Smooth muscle cell (in vitro differentiated cells): ENCODE data around the gene NRSN2. TPM values are rescaled to one million over a fixed set of nuclear protein-coding genes. Genes with fewer than 3 reads are reported as not detected.

ENCODE experiments used
- DNase-seq: peaks from one replicate; lab custom pipeline; 2025; ENCODE audit not compliant: unreplicated experiment; lab: John Stamatoyannopoulos, UW
- H2AFZ ChIP-seq: fragments of 200-600 bp; sonication (generic); 2 replicates; pipeline ENCODE4 v1.6.0; 2016; ENCODE audit warnings: antibody characterized with exemption, low read depth, mild to moderate bottlenecking
- H3F3A ChIP-seq: fragments of 200-600 bp; sonication (generic); 2 replicates; pipeline ENCODE4 v1.6.0; 2017; ENCODE audit warnings: antibody characterized with exemption, low read depth
- H3K27ac ChIP-seq: fragments of 200-600 bp; sonication (generic); 2 replicates; pipeline ENCODE4 v1.5.1; 2016; ENCODE audit warnings: low read depth, mild to moderate bottlenecking
- H3K27me3 ChIP-seq: fragments of 200-600 bp; sonication (generic); 2 replicates; pipeline ENCODE4 v1.6.1; 2016; ENCODE audit warnings: low read depth, mild to moderate bottlenecking
- H3K36me3 ChIP-seq: fragments of 200-600 bp; sonication (generic); 2 replicates; pipeline ENCODE4 v1.5.1; 2016; ENCODE audit warnings: low read depth
- H3K4me1 ChIP-seq: fragments of 200-600 bp; sonication (generic); 2 replicates; pipeline ENCODE4 v1.5.1; 2016; ENCODE audit warnings: low read depth
- H3K4me2 ChIP-seq: fragments of 200-600 bp; sonication (generic); 2 replicates; pipeline ENCODE4 v1.6.0; 2016; ENCODE audit warnings: mild to moderate bottlenecking
- H3K4me3 ChIP-seq: fragments of 200-600 bp; sonication (generic); 2 replicates; pipeline ENCODE4 v1.5.1; 2016; ENCODE audit warnings: mild to moderate bottlenecking
- H3K79me2 ChIP-seq: fragments of 200-600 bp; sonication (generic); 2 replicates; pipeline ENCODE4 v1.6.0; 2016; ENCODE audit warnings: low read depth, mild to moderate bottlenecking
- H3K9ac ChIP-seq: fragments of 200-600 bp; sonication (generic); 2 replicates; pipeline ENCODE4 v1.6.0; 2016; ENCODE audit warnings: low read depth
- H3K9me3 ChIP-seq: fragments of 200-600 bp; sonication (generic); replicated peaks from 2 replicates; pipeline ENCODE4 v1.5.1; 2016; ENCODE audit warnings: low read depth
- H4K20me1 ChIP-seq: fragments of 200-600 bp; sonication (generic); 2 replicates; pipeline ENCODE4 v1.6.0; 2016; ENCODE audit warnings: low read depth
- WGBS: methylation state at CpG from one replicate; pipeline ENCODE4 v1.1.7; 2016; ENCODE audit warnings: low lambda C conversion rate; 5-methylcytosine and 5-hydroxymethylcytosine counted together
- polyA plus RNA-seq: library from polyadenylated mRNA; unstranded; fragments of >200 nt; fragmentation: Nextera tagmentation; extraction: Ambion mirVana; gene quantifications from 2 replicates; pipeline ENCODE4 v1.2.1, GENCODE V29; 2016
- total RNA-seq: library from RNA; depleted of rRNA; stranded (reverse); fragments of >200 nt; gene quantifications from 2 replicates; pipeline ENCODE4 v1.2.3, GENCODE V29; 2014
- TF ChIP-seq, protein P1 (sequence below): fragments of 200-600 bp; sonication (generic); IDR thresholded peaks from 2 replicates; pipeline ENCODE4 v1.5.1; 2017; ENCODE audit warnings: borderline replicate concordance, mild to moderate bottlenecking, antibody characterized with exemption; ENCODE audit not compliant: insufficient read depth, poor library complexity, severe bottlenecking

The NRSN2 gene
- total and polyA plus RNA-seq, 2 experiments from 2014 or later = 50.1 to 107 TPM

DNA sequence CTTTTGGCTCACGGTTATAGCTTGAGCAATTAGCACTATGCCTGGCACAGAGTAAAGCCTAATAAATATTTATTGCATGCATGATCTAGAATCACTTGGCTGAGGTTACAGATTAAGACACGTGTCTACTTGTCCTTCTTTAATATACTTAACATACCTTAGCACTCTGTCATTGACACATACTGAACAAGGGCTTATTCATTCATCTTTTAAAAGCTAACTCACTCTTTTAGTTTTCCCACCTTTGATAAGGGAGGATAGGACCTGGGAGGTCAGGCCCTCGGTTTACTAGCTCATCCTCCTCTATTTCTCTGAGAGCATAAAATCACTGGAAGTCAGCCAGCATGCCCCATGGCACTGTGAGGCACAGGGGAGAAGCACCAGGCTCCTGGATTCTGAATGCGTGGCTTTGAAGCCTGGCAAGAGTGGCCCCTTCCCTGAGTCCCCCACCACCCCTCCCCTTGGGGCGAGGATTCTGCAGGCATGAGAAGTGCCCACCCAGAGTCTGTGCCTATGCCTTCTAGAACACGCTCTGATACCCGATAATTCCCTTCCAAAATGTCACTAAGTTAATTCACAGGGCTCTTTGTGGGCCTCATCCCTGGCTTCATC lies 38.4 kb upstream of the NRSN2 start:
- WGBS = 69% methylated on average over 7 of the region's 7 CpGs
- no peak for DNase-seq
- Histone ChIP-seq H3K9me3 (no peaks in the 10 kb centered on the region), H3K79me2 (peaks cover under 1% of the 10 kb centered on the region), H3F3A (peaks cover 7% of the 10 kb centered on the region), H3K9ac (no peak overlapping the region), H3K4me1 (peaks cover 19% of the 10 kb centered on the region), H3K36me3 (no peaks in the 10 kb centered on the region), H3K27ac (peak overlapping the region; percentile 99), H3K4me2 (no peak overlapping the region), H4K20me1 (no peaks in the 10 kb centered on the region), H3K27me3 (no peaks in the 10 kb centered on the region), H3K4me3 (no peak overlapping the region), H2AFZ (no peak overlapping the region)
- TF ChIP-seq, protein P1, sequence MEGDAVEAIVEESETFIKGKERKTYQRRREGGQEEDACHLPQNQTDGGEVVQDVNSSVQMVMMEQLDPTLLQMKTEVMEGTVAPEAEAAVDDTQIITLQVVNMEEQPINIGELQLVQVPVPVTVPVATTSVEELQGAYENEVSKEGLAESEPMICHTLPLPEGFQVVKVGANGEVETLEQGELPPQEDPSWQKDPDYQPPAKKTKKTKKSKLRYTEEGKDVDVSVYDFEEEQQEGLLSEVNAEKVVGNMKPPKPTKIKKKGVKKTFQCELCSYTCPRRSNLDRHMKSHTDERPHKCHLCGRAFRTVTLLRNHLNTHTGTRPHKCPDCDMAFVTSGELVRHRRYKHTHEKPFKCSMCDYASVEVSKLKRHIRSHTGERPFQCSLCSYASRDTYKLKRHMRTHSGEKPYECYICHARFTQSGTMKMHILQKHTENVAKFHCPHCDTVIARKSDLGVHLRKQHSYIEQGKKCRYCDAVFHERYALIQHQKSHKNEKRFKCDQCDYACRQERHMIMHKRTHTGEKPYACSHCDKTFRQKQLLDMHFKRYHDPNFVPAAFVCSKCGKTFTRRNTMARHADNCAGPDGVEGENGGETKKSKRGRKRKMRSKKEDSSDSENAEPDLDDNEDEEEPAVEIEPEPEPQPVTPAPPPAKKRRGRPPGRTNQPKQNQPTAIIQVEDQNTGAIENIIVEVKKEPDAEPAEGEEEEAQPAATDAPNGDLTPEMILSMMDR = no peak

DNA sequence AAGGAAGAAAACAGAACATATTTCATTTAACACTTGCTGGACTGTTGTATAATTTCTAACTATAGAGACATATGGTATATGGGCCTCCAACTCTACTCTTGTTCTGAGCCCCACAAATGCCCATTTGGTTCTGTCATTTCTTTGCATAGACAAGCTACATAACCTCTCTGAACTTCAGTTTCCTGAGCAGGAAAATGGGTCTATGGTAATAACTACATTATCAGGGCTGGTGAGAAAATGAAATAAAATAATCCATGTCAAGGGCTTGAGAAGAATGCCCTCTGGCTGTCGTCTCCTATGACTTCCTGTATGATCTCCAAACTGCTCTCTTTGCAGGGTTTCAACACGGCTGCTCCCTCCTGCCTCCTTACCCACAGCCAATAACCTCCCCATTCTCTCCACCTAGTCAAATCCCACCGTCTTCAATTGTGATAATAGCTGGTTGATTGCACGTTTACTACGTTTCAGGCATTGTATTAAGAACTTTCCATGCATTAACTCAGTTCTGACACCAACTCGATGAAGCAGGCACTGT lies 37.5 kb upstream of the NRSN2 start:
- Histone ChIP-seq H3K9ac (peak overlapping the region; percentile 98), H3K27me3 (no peaks in the 10 kb centered on the region), H3K9me3 (no peaks in the 10 kb centered on the region), H3K4me2 (peak overlapping the region; percentile 90), H3K36me3 (no peaks in the 10 kb centered on the region), H3K27ac (peak overlapping the region; percentile 99), H3F3A (peaks cover 7% of the 10 kb centered on the region), H3K4me3 (peak overlapping the region; percentile 59), H3K79me2 (no peaks in the 10 kb centered on the region), H2AFZ (peak overlapping the region; percentile 71), H3K4me1 (peaks cover 19% of the 10 kb centered on the region), H4K20me1 (no peaks in the 10 kb centered on the region)
- 5% methylated on average over 6 of the region's 6 CpGs for WGBS
- TF ChIP-seq, protein P1 = no peak
- DNase-seq = no peak

DNA sequence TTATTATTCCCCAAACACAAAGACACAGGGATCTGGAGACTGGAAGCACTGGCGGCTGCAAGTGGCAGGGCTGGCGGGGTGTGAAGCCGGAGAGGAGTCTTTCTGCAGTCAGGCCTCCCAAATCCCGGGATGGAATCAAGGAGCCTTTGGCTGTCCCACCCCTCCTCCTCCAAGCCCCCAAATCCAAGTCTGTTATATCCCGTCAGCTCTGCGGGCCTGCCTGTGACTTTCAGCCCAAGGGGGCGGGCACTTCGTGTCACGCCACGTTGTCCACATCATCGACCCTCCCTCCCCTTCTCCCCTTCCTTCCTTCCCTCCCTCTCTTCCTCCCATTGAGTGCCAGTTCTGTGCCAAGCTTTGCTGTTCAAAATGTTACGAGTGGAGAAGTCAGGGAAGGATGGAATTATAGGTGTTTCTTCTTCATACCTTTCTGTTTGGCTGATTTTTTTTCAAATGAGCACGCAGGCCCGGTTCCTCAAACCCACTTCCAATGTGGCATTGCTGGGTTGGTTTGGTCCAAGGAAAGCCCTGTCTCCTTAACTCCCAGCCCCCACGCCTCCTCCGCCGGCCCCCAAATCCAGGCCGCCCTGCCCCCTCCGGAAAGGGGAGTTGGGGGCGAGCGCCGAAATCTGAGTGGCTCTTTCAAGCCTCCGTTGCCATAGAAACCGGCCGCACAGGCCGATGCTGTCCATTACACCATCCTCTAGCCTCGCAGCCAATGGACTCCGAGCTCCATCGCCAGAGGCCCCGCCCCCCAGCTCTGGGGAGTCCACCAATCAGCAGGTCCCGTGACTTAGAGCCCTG lies 36.9 kb upstream of the NRSN2 start:
- TF ChIP-seq, protein P1 = no peak
- 2% methylated on average over 28 of the region's 31 CpGs for WGBS
- peak overlapping the region; percentile 98 for H3K9ac ChIP-seq

More for the DNA sequence above, 36.9 kb upstream of the NRSN2 start:
- Histone ChIP-seq H3K9me3 (no peaks in the 10 kb centered on the region), H3K4me3 (peak overlapping the region; percentile 59), H3K4me1 (peaks cover 19% of the 10 kb centered on the region), H3K36me3 (no peaks in the 10 kb centered on the region), H3K27ac (peak overlapping the region; percentile 99), H4K20me1 (no peaks in the 10 kb centered on the region), H3K4me2 (peak overlapping the region; percentile 90), H3F3A (peaks cover 7% of the 10 kb centered on the region), H3K27me3 (no peaks in the 10 kb centered on the region), H3K79me2 (no peaks in the 10 kb centered on the region), H2AFZ (peak overlapping the region; percentile 71)
- peak; percentile 90 for DNase-seq
